Esophagus muscularis mucosa (tissue), 4 donors: ENCODE results near the gene PNLIPRP1. TPM values are rescaled to one million over a fixed set of nuclear protein-coding genes. Genes with fewer than 3 reads are reported as not detected.

ENCODE experiments used
- DNase-seq: peaks from one replicate; pipeline ENCODE4 v3.0.0-alpha.2; 2017; ENCODE audit errors: extremely low spot score
- H3K27ac ChIP-seq, 4 donors: fragments of 200-600 bp; sonication (generic); replicated peaks in 1 of 4; 1 replicate in 3 of 4; 2 replicates in 1 of 4; pipeline ENCODE4 v1.5.1; 2016 to 2019; ENCODE audit warnings: mild to moderate bottlenecking in 1 of 4
- H3K27me3 ChIP-seq, 4 donors: fragments of 200-600 bp; sonication (generic); one replicate each; pipeline versions ENCODE4 v1.5.1 to v1.6.0; 2016 to 2019
- H3K36me3 ChIP-seq, 4 donors: fragments of 200-600 bp; sonication (generic); one replicate each; pipeline ENCODE4 v1.5.1; 2016 to 2019
- H3K4me1 ChIP-seq, 4 donors: fragments of 200-600 bp; sonication (generic); one replicate each; pipeline ENCODE4 v1.5.1; 2016 to 2019
- H3K4me3 ChIP-seq, 4 donors: fragments of 200-600 bp; sonication (generic); 1 replicate in 2 of 4; 2 replicates in 2 of 4; pipeline ENCODE4 v1.5.1; 2016 to 2019; ENCODE audit warnings: mild to moderate bottlenecking in 4 of 4, moderate library complexity in 1 of 4
- H3K9me3 ChIP-seq, 4 donors: fragments of 200-600 bp; sonication (generic); 1 replicate in 3 of 4; 2 replicates in 1 of 4; pipeline ENCODE4 v1.5.1; 2016 to 2019
- EP300 ChIP-seq: sonication (generic); formaldehyde crosslinking; IDR thresholded peaks from one replicate; pipeline ENCODE4 v1.6.1; 2017; ENCODE audit warnings: antibody characterized with exemption
- POLR2A ChIP-seq: fragments of 450-650 bp; IDR thresholded peaks from one replicate; pipeline ENCODE4 v1.6.1; 2017; ENCODE audit warnings: antibody characterized with exemption, moderate library complexity, mild to moderate bottlenecking, low read depth
- POLR2AphosphoS5 ChIP-seq, 2 donors: sonication (generic); formaldehyde crosslinking; IDR thresholded peaks; one replicate each; pipeline ENCODE4 v1.6.1; 2017; ENCODE audit warnings: antibody characterized with exemption in 2 of 2
- whole genome bisulfite sequencing: methylation state at CpG from one replicate; pipeline ENCODE4 v1.1.5; 2018; 5-methylcytosine and 5-hydroxymethylcytosine counted together
- intact Hi-C: fragments of 100-400 bp; cut with DNase I; formaldehyde crosslinking; loops from one replicate; pipeline ENCODE4 v1.15.1; 2023
- total RNA-seq, 4 donors: library from RNA; depleted of rRNA; stranded (reverse); fragments of >200 nt; gene quantifications; one replicate each; pipeline versions ENCODE4 v1.1.0 to v1.2.1, GENCODE V29; 2016
- TF ChIP-seq, protein P1 (sequence below), 3 experiments: fragments of 200-600 bp in 2 of 3; fragments of 450-650 bp in 1 of 3; sonication (generic) in 2 of 3; IDR thresholded peaks; one replicate each; pipeline ENCODE4 v1.5.1; 2017 to 2019; ENCODE audit warnings: antibody characterized with exemption in 3 of 3, mild to moderate bottlenecking in 2 of 3, moderate library complexity in 1 of 3

Gene PNLIPRP1
- total RNA-seq, 4 donors from 2014 or later, result not detected

GRCh38 chr10:116620423-116621400, 30.0 kb downstream of the PNLIPRP1 start, which contains the start of gene PNLIPRP2:
Gene PNLIPRP2, plus strand, starts transcription at chr10:116620953.
- no peaks in the 10 kb centered on the region for H3K4me1 ChIP-seq
- intact Hi-C loops, result no loop called here
- peaks cover 0 to 17% (median 0%) of the 10 kb centered on the region in 4 donors for H3K27me3 ChIP-seq
- H3K36me3 ChIP-seq, result no peaks in the 10 kb centered on the region
- TF ChIP-seq, protein P1, sequence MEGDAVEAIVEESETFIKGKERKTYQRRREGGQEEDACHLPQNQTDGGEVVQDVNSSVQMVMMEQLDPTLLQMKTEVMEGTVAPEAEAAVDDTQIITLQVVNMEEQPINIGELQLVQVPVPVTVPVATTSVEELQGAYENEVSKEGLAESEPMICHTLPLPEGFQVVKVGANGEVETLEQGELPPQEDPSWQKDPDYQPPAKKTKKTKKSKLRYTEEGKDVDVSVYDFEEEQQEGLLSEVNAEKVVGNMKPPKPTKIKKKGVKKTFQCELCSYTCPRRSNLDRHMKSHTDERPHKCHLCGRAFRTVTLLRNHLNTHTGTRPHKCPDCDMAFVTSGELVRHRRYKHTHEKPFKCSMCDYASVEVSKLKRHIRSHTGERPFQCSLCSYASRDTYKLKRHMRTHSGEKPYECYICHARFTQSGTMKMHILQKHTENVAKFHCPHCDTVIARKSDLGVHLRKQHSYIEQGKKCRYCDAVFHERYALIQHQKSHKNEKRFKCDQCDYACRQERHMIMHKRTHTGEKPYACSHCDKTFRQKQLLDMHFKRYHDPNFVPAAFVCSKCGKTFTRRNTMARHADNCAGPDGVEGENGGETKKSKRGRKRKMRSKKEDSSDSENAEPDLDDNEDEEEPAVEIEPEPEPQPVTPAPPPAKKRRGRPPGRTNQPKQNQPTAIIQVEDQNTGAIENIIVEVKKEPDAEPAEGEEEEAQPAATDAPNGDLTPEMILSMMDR (IDR thresholded peaks at IDR 0.05), result no peak
- TF ChIP-seq POLR2A (no peak), POLR2AphosphoS5 (IDR thresholded peaks at IDR 0.05) (no peak), EP300 (no peak)
- no peak for DNase-seq
- no peak within 1 kb of the TSS for H3K4me3 ChIP-seq
- H3K27ac ChIP-seq, result no peak within 1 kb of the TSS
- 72% methylated on average over 17 of the region's 20 CpGs for WGBS
- H3K9me3 ChIP-seq, result no peaks in the 10 kb centered on the region

DNA sequence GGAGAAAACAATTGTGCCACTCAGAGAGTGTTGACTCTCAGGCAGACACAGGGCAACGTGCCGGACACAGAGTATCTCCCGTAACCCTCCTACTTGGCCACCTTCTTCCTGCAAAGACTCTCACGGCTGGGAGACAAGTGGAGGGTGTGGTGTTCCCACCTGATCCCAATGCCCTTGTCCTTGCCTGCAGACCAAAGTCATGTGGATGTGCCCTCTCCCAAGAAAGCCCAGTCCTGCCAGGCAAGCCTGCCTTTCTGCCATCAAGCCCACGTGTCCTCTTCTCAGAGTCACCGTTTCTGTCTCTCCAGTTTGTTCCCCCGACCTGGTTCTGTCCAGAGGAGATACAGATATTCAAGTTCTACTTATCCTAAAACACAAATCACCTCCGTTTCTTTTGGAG, 30.7 kb downstream of the PNLIPRP1 start:
- no peaks in the 10 kb centered on the region for H3K36me3 ChIP-seq
- 79% methylated on average over 8 of the region's 8 CpGs for WGBS
- no peak overlapping the region for H3K27ac ChIP-seq
- DNase-seq, result no peak
- TF ChIP-seq POLR2A (no peak), EP300 (no peak), POLR2AphosphoS5 (IDR thresholded peaks at IDR 0.05) (no peak)
- TF ChIP-seq, protein P1 (IDR thresholded peaks at IDR 0.05), result no peak
- intact Hi-C loops, result no loop called here
- no peak overlapping the region for H3K4me3 ChIP-seq
- no peaks in the 10 kb centered on the region for H3K4me1 ChIP-seq
- H3K9me3 ChIP-seq, result no peaks in the 10 kb centered on the region
- peaks cover 0 to 21% (median 0%) of the 10 kb centered on the region in 4 donors for H3K27me3 ChIP-seq

GRCh38 chr10:116621934-116622655, 31.3 kb downstream of the PNLIPRP1 start:
- H3K4me1 ChIP-seq, result peaks cover 0 to 1% (median under 1%) of the 10 kb centered on the region in 4 donors
- TF ChIP-seq, protein P1 (IDR thresholded peaks at IDR 0.05), result no peak
- TF ChIP-seq POLR2A, result no peak
- TF ChIP-seq EP300, result no peak
- no peak for TF ChIP-seq POLR2AphosphoS5 (IDR thresholded peaks at IDR 0.05)
- no peak for DNase-seq
- H3K27ac ChIP-seq, result no peak overlapping the region
- no peak overlapping the region for H3K4me3 ChIP-seq
- WGBS, result 78% methylated on average over 11 of the region's 11 CpGs
- peaks cover 0 to 27% (median 0%) of the 10 kb centered on the region in 4 donors for H3K27me3 ChIP-seq
- no peaks in the 10 kb centered on the region for H3K9me3 ChIP-seq
- H3K36me3 ChIP-seq, result no peaks in the 10 kb centered on the region
- intact Hi-C loops, result no loop called here

DNA sequence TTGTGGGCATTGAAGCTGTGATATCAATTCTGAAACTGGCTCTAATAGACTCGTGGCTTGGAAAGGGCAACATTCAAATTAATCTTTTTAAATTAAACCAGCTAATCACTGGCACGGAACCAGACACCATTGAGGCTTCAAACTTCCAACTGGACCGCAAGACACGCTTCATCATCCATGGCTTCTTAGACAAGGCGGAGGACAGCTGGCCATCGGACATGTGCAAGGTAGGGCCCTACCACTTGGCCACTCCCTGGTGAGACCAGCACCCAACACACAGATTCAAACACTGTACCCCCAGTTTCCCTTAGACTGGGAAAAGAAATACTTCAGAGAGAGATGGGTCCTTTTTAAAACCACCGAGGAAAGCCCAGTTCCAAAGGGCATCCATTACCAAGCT, 35.1 kb downstream of the PNLIPRP1 start:
- no peak for TF ChIP-seq POLR2AphosphoS5 (IDR thresholded peaks at IDR 0.05)
- TF ChIP-seq, protein P1 (IDR thresholded peaks at IDR 0.05), result no peak
- TF ChIP-seq EP300, result no peak
- TF ChIP-seq POLR2A, result no peak
- DNase-seq, result no peak

More for the DNA sequence above, 35.1 kb downstream of the PNLIPRP1 start:
- Histone ChIP-seq H3K9me3 (no peaks in the 10 kb centered on the region), H3K4me3 (no peak overlapping the region), H3K27ac (no peak overlapping the region), H3K27me3 (peaks cover 0 to 35% (median 4%) of the 10 kb centered on the region in 4 donors), H3K36me3 (no peaks in the 10 kb centered on the region), H3K4me1 (peaks cover 4 to 9% (median 8%) of the 10 kb centered on the region in 4 donors)
- intact Hi-C loops, result loop anchor here (5.0 kb wide), 1 partner anchor 161 kb away; no protein-coding TSS in a partner anchor
- WGBS, result 92% methylated on average over 7 of the region's 7 CpGs
